ENCODE results near the gene MYBPC2. TPM values are rescaled to one million over a fixed set of nuclear protein-coding genes. Genes with fewer than 3 reads are reported as not detected.

The MYBPC2 gene
- total RNA-seq, 2 donors from 2014 or later, result not detected

- Histone ChIP-seq H3K9me3 (no peaks in the 10 kb centered on the region), H3K4me1 (no peaks in the 10 kb centered on the region), H3K27me3 (peaks cover 3% of the 10 kb centered on the region), H3K9ac (ENCODE audit: low read depth in 2 of 2, low read length in 2 of 2) (peak overlapping the region in 1 of 2 donors; percentile 78), H3K27ac (no peak overlapping the region), H3K36me3 (no peaks in the 10 kb centered on the region), H3K4me3 (peak overlapping the region; percentile 63)
- intact Hi-C loops (cut with DNase I), result no loop called here
- TF ChIP-seq CTCF (IDR thresholded peaks at IDR 0.05), result no peak
- DNase-seq, result no peak
These were observed 77.5 kb downstream of the MYBPC2 start for GRCh38 chr19:50510121-50510670.

- intact Hi-C loops (cut with DNase I), result no loop called here
These were observed 78.0 kb downstream of the MYBPC2 start for GRCh38 chr19:50510700-50511068.

GRCh38 chr19:50511069-50511822 lies 78.6 kb downstream of the MYBPC2 start, which contains the start of gene JOSD2:
Gene JOSD2, minus strand, starts transcription at chr19:50511191. Its CDS starts 760 bp downstream, at chr19:50510431.
- H3K4me1 ChIP-seq, result no peaks in the 10 kb centered on the region
- H3K4me3 ChIP-seq, result peak within 1 kb of the TSS; percentile 63
- intact Hi-C loops (cut with DNase I), result no loop called here
- peaks cover 3% of the 10 kb centered on the region for H3K27me3 ChIP-seq
- DNase-seq, result peak; percentile 97
- no peaks in the 10 kb centered on the region for H3K9me3 ChIP-seq
- peak within 1 kb of the TSS; percentile 78 to 84 for H3K9ac ChIP-seq (ENCODE audit: low read depth in 2 of 2, low read length in 2 of 2)
- H3K36me3 ChIP-seq, result no peaks in the 10 kb centered on the region
- no peak for TF ChIP-seq CTCF (IDR thresholded peaks at IDR 0.05)
- peak within 1 kb of the TSS; percentile 63 for H3K27ac ChIP-seq

More at GRCh38 chr19:50510700-50511068, 78.0 kb downstream of the MYBPC2 start:
- Histone ChIP-seq H3K27me3 (peaks cover 3% of the 10 kb centered on the region), H3K9ac (ENCODE audit: low read depth in 2 of 2, low read length in 2 of 2) (peak overlapping the region; percentile 78 to 84), H3K9me3 (no peaks in the 10 kb centered on the region), H3K4me1 (no peaks in the 10 kb centered on the region), H3K36me3 (no peaks in the 10 kb centered on the region), H3K4me3 (peak overlapping the region; percentile 63), H3K27ac (peak overlapping the region; percentile 63)
- TF ChIP-seq CTCF (IDR thresholded peaks at IDR 0.05), result no peak
- no peak for DNase-seq

GRCh38 chr19:50512112-50512998 lies 79.7 kb downstream of the MYBPC2 start:
- Histone ChIP-seq H3K9ac (ENCODE audit: low read depth in 2 of 2, low read length in 2 of 2) (no peak overlapping the region), H3K9me3 (no peaks in the 10 kb centered on the region), H3K4me1 (no peaks in the 10 kb centered on the region), H3K4me3 (peak overlapping the region; percentile 63), H3K27ac (no peak overlapping the region), H3K36me3 (no peaks in the 10 kb centered on the region), H3K27me3 (peaks cover 3% of the 10 kb centered on the region)
- intact Hi-C loops (cut with DNase I), result no loop called here
- DNase-seq, result no peak
- no peak for TF ChIP-seq CTCF (IDR thresholded peaks at IDR 0.05)

- Histone ChIP-seq H3K9ac (ENCODE audit: low read depth in 2 of 2, low read length in 2 of 2) (no peak overlapping the region), H3K27me3 (peaks cover 3% of the 10 kb centered on the region), H3K4me1 (no peaks in the 10 kb centered on the region), H3K27ac (no peak overlapping the region), H3K4me3 (no peak overlapping the region), H3K36me3 (no peaks in the 10 kb centered on the region), H3K9me3 (no peaks in the 10 kb centered on the region)
- intact Hi-C loops (cut with DNase I), result no loop called here
- TF ChIP-seq CTCF (IDR thresholded peaks at IDR 0.05), result no peak
- no peak for DNase-seq
These were observed 80.5 kb downstream of the MYBPC2 start for GRCh38 chr19:50512999-50513745.

All from colonic mucosa (tissue), 4 donors.